GM19438 (cell line): Measurements from ENCODE around the gene GEMIN5.
A peak's percentile ranks its signal among the peaks of the same experiment; 100 is the strongest.
"Not testable (repeated sequence)": the region's sequence is repeated elsewhere in the genome, so short reads cannot be mapped to it uniquely, and the experiment has no call there.

Experiments
- ATAC-seq: cut with Tn5 transposase; IDR thresholded peaks from one replicate; pipeline ENCODE4 v1.9.1; 2021; ENCODE audit warnings: low read depth; ENCODE audit not compliant: unreplicated experiment

GEMIN5 gene

DNA sequence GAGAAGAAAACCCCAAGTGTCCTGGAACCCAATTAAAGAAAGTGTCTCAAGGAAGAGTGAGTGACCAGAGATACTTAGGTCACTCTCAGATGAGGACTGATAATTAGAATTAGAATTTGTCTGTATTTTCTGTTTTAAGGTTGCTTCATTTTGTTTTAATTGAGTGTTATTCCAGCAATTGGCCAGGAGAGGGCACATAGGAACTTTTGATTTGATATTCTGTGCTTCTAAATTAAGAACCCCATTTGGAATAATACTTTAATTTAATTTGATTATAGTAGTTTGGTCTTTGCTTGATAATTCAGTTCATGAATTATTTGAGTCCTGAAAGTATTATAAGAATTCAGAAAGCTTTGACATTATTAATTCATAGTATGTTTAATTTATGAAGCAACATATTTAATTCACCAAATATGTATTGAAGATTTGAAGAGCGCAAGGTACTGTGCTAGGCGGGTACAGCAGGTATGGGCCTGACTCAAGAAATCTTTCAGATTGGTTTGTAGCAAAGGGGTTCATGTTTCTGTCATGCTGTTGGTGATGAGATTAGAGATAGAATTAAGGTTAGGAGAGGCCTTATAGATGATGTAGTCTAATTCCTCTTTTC lies 7.8 kb upstream of the GEMIN5 start:
- no peak for ATAC-seq

DNA sequence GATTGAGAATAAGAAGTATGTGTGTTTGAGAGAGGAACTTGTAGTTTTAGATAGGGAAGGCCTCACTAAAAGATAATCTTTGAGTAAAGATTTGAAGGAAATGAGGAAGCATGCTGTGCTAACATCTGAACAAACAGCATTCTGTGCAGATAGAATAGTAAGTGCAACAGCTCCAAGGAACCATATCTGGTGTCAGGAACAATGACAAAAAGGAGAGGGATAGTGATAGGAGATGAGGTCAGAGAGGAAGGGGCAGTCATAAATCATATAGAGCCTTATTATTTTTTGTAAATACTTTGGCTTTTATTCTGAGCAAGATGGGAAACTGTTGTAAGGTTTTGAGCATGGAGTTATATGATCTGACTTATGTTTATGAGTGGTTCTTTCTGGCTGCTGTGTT lies 6.7 kb upstream of the GEMIN5 start:
- no peak for ATAC-seq

DNA sequence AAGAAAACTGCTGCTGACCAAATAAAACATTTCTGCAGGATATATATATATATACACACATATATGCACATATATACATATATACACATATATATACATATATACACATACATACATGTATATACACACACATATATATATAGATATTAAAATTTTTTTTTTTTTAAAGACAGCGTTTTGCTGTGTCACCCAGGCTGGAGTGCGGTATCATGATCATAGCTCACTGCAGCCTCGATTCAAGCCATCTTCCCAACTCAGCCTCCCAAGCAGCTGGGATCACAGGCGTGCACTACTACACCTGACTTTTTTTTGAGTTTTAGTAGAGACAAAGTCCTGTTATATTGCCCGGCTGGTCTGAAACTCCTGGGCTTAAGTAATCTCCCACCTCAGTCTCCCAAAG lies 5.5 kb upstream of the GEMIN5 start:
- no peak for ATAC-seq

DNA sequence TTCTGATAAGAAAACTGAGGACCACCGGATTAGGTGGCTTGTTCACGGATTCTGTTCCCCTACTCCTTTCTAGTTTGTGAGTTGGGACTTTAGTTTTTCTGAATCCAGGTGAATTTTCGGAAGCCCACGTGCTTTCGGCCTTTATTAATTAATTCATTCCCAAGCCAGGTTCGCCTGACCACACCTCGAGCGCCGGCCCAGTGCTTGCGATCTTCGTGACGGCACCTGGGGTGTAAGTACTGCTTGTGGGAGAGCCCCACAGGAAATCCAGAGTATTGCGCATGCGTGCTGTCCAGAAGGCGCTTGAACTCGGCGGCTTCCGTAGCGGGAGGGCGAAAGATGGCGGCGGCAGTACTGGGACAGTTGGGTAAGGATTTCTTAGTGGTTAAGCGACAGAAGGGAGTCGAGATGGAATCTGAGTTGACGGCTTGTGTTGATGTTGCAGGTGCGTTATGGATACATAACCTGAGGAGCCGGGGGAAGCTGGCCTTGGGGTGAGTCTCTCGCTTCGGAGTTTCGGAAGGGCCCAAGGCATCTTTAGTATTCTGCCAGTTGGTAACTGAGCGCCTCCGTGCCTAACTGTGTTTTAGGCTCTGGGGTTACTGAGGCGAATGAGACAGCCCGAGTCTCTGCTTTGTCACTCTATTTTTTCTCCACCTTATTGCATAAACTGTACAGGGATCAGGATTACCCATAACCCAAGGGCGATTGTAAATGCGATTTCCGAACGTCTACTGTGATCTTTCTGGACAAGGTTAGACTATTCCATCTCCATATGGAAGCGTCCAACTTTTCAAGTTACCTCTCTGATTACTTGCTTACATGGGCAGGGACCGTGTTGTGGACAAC lies 3.0 kb upstream of the GEMIN5 start, which contains the start of gene MRPL22:
MRPL22 (plus strand) TSS at position 302 of the 849 bp plus-strand sequence; CDS start at position 340, 38 bp downstream.
- peak; percentile 54 for ATAC-seq

DNA sequence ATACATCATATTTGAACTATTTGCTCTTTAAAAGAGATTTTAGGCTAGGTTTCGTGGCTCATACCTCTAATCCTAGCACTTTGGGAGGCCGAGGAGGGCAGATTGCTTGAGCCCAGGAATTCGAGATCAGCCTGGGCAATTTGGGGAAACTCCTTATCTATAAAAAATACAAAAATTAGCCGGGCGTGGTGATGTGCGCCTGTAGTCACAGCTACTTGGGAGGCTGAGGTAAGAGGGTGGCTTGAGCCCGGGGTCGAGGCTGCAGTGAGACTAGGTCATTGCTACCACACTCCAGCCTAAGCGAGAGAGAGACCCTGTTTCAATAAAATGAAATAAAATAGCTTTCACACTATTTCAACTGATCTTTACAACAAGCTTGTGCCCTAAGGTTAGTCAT lies 2.4 kb upstream of the GEMIN5 start:
- ATAC-seq = no peak

DNA sequence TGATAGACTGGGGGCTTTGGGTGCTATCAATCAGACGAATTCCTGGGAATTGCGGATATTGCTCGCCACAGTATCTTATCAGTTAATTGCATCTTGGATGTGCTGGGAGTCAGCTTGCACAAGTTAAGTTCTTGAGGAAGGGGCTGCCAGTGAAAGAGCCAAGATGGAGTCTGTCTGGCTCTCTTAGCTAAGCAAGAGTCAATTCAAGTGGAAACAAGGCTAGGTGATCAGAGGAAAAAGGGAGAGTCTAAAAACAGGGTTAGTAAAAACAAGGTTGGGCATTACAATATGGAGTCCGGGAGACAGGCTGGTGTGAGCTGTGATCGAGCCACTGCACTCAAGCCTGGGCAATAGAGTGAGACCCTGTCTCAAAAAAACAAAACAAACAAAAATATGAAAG lies 1.4 kb upstream of the GEMIN5 start:
- ATAC-seq = not testable (repeated sequence)

DNA sequence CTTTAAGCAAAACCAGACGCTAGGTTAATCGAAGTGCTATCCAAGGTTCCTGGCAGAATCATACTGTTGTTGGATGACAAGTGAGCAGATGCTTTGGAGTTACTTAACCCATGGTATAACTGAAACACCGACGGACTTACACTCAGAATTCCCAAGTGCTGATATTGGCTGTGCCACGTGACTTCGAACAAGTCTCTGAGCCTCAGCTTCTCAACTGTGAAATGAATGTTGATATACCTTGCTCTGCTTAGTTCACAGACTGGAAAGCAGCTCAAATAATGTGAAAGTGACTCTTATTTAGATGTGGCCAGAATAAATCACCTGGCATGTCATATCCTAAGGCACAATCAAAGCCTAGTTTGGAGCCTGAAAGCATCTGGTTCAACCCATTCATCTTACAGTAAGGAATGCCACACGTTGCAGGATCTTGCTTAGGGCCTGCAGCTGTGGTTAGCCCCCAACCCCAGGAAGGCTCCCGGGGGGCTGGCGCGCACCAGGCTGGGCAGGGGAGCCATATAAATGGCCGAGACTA lies 759 bp downstream of the GEMIN5 start:
- no peak for ATAC-seq

DNA sequence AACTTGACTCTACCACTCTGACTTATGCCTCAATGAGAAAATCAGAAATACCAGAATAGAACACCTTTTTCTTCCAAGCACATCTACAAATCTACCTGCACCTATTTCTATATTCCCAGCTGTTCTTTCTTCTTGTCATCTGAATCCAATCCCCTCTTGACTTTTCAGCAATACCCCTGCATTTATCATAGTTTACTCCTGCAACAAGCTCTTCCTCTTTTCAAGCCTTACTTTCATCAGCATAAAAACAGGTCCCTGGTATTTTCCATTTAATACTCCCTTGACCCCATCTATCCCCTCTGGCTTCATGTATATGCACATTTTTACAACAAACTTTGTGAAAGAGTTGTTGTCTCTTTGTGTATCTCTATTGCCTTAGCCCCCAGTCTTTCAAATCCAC lies 3.1 kb downstream of the GEMIN5 start:
- no peak for ATAC-seq

DNA sequence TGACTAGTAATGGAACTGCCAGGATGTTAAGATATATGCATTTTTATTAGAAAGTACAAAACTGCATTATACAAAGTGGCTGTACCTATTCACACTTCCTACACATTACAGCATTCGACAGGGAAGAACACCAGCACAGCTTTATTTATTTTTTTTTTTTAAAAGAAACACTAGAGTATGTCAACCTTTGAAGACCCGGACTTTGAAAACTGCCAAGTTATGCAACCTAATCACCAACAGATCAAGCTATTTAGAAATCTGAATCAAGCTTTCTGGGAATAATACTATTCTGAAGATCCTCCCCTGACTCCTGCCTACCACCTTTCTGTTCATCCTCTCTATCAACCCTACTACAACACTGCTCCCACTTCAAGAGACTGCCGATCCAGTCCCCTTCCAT lies 4.5 kb downstream of the GEMIN5 start:
- no peak for ATAC-seq

DNA sequence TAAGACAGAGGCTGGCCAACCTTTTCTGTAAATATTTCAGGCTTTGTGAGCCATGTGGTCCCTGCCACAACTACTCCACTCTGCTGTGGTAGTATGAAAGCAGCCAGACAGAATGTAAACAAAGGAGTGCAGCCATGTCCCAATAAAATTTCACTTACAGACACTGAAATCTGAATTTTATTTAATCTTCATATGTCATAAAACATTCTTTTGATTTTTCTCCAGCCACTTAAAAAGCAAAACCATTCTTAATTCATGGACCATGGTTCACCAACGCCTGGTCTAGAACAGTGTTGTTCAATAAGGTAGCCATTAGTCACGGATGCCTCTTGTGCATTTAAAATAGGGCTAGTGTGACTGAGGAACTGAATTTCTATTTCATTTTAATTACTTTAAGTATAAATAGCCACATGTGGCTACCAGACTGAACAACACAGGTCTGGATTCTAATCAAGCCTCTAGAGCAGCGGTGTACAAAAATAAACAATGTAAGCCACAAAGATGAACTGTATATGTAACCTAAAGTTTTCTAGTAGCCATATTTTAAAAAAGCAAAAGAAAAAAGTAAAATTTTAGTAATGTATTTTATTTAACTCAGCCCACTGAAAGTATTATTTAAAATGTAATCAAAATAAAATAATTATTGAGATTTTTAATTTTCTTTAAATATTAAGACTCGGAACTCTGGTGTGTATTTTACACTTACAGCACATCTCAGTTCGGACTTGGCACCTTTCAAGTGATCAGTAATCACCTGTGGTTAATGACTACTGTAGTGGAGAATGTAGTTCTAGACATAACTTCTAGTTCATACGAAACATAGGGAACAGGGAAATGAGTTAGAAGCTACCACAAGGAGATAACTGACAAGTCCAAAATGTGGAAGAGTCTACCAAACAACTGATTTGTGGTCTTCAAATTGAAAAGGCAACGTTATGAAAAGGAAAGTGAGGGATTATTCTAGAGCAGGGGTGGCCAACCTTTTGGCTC lies 14.3 kb downstream of the GEMIN5 start:
- ATAC-seq = no peak

DNA sequence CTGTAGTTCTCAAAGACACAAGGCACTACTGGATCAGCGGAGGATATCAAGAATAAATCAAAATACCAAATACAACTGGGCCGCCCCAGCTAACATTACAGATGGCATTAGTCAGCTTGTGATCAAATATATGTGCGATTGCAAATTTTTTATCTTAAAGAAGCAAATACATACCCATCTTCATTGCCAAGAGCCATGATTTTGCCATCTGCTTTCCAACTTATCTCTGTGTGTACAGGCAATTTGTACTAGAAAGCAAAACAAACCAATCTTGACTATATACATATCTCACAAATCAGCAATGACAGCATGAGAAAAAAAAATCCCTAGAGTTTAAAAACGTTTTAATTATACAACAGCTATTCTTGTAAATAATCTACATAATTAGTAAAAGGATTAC lies 20.3 kb downstream of the GEMIN5 start:
- ATAC-seq = no peak

DNA sequence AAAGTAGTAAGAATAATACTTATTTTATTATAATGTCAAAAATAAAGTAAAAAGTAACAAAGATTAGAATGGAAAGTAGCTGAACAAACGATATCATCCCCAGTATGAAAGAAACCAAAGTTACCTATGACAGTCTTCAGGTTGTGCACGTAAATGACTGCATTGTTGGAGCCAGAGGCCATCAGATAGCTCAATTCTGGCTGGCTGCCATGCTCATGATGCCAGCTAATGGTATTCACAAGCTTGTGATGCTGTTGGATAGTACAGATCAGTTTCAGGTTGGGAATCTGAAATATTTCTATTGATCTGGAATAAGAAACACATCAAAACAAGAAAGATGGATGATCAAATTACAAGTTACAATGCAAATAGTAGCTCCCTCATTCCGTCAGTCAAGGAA lies 21.1 kb downstream of the GEMIN5 start:
- ATAC-seq = no peak

DNA sequence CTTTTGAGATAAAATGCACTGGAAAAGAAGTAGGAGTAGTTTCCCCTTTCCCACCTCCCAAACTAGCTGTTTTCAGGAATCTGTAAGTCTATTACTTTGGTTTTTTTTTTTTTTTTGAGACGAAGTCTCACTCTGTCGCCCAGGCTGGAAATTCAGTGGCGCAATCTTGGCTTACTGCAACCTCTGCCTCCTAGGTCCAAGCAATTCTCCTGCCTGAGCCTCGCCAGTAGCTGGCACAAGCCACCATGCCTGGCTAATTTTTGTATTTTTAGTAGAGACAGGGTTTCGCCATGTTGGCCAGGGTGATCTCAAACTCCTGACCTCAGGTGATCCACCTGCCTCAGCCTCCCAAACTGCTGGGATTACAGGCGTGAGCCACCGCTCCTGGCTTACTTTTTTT lies 32.4 kb downstream of the GEMIN5 start:
- not testable (repeated sequence) for ATAC-seq

DNA sequence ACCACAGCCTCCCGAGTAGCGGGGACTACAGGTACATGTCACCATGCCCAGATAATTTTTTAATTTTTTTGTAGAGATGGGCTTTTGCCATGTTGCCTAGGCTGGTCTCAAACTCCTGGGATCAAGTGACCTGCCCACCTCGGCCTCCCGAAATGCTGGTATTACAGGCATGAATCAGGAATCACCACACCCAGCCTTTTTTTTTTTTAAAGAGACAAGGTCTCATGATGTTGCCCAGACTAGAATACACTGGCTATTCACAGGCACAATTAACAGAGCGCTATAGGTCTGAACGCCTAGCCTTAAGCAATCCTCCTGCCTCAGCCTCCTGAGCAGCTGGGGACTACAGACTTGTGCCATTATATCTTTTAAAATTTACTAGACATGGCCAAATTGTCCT lies 36.1 kb downstream of the GEMIN5 start:
- no peak for ATAC-seq

DNA sequence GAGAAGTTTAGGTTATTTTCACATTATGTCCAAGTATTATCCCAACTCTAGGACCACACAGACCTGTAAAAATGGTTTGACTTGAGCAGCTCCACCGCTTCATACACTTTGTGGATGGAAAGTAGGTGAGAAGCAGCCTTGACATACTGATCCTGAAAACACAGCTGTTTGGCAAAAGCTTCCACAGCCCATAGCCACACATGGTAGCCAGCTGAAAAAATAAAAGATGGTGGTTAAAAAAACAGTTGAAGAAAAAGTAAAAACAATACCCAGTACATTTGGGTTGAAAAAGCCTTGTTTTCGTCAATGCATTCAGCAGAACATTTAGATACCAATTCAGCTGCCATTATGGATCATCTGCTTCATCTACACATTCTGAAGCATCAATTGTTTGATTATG lies 36.7 kb downstream of the GEMIN5 start:
- ATAC-seq = no peak

DNA sequence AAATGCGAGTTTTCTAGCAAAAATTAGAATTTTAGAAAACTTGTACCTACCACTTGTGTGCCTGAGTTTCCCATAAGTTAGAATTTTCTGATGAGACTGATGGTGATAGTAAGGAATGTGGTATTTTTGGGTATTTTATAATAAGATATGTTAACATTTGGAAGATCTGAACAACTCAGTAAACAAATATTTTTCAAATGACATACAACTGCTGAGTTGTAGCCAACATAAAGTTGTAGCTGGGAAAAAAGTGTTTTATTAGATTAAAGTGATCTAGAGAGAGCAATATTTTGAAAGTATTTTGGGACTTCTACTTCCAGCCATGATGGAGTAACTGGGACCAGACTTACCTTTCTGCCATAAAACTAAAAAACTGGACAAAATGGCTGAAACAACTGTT lies 37.9 kb downstream of the GEMIN5 start:
- ATAC-seq = no peak

DNA sequence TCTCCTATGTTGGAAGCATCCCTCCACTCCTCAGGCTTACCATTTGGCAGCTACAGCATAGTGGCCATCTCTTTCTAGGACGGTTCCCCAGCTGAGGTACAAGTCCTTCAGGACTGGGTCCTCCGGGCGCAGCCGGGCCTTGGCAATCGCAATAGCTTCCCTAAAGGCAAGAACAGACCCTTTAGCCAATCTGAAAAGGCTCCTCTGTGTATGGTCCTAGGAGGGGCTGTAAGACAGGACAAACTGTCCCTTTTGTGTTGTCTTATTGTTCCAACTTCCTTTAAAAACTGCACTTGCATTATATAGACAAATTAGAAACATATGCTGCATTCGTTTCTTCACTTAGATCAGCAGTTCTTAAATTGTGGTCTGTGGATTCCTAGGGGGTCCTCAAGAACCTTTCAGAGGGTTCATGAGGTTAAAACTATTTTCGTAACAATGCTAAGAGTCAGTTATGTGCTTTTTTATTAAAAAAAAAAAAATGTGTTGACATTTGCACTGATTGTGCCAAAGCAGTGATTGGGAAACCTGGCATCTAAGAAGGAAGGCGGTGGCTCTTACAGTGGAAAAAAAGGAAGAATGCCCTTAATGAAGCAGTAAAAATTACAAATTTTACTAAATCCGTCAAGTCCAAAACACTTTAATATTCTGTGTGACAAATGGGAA lies 38.7 kb downstream of the GEMIN5 start:
- ATAC-seq = no peak

DNA sequence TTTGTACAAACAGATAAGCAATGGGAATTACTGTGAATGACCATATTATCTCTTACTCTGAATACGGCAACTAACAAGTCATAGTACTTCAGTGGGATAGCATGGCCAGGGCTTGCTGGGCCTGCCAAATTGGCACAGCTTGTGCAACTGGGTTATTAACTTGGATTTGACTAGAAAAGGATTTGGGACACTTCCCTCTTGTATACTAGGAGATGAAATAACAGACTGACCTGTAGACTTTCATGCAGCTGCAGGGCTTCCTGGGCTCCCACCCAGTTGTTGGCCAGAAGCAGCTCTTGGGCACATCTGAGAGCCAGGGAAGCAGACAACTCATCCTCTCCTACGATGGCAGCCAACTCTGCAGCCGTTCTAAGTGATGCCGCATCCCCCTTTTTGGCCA lies 39.8 kb downstream of the GEMIN5 start:
- ATAC-seq = no peak

DNA sequence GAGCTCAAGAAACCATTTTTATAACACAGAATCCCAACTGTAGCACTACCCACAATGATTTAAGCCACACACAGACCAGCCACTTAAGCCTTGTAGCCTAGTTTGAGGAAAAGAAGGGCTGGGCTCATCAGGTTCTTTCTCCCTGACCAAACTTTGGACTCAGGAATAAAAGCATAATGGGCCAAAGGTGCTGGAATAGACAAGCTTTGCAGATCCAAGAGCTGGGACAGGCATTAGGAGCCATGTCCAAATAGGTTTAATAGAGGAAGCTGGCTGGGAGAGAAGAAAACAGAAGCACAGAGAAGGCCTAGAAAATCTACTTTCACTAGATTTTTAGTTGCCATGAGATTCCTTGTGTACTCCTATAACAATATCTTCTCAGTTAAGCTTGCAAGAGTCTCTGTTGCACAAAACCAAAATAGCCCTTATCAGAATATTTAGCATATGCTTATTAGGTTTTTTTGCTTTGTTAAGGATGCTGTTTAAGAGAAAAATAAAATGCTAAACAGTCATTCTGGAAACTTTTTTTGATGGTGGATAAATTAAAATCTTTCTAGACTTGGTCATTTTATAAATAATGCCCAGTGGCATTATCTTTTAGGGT lies 41.3 kb downstream of the GEMIN5 start:
- ATAC-seq = no peak
